GM23248 (cell line): Measurements from ENCODE around the gene ADIPOR2. TPM values are rescaled to one million over a fixed set of nuclear protein-coding genes. Genes with fewer than 3 reads are reported as not detected.
A peak's percentile ranks its signal among the peaks of the same experiment; 100 is the strongest.

Experiments used
- DNase-seq: peaks from one replicate; pipeline ENCODE4 v3.0.0-alpha.2; 2015
- H2AFZ ChIP-seq: fragments of 200-600 bp; sonication (generic); 2 replicates; pipeline ENCODE4 v1.6.1; 2016; ENCODE audit warnings: antibody characterized with exemption
- H3F3A ChIP-seq: fragments of 200-600 bp; sonication (generic); 2 replicates; pipeline ENCODE4 v1.6.1; 2016; ENCODE audit warnings: mild to moderate bottlenecking, antibody characterized with exemption, mixed run types; ENCODE audit not compliant: insufficient read depth
- H3K27ac ChIP-seq: fragments of 200-600 bp; sonication (generic); 2 replicates; pipeline ENCODE4 v1.5.1; 2016; ENCODE audit warnings: mild to moderate bottlenecking
- H3K27me3 ChIP-seq: fragments of 200-600 bp; sonication (generic); replicated peaks from 2 replicates; pipeline ENCODE4 v1.6.1; 2016; ENCODE audit warnings: mild to moderate bottlenecking; ENCODE audit not compliant: insufficient read depth
- H3K36me3 ChIP-seq: fragments of 200-600 bp; sonication (generic); 2 replicates; pipeline ENCODE4 v1.6.1; 2016; ENCODE audit warnings: low read depth, mild to moderate bottlenecking
- H3K4me1 ChIP-seq: fragments of 200-600 bp; sonication (generic); 2 replicates; pipeline ENCODE4 v1.6.1; 2016; ENCODE audit warnings: mild to moderate bottlenecking; ENCODE audit not compliant: insufficient read depth
- H3K4me2 ChIP-seq: fragments of 200-600 bp; sonication (generic); one replicate; pipeline ENCODE4 v1.6.1; 2016; ENCODE audit warnings: mild to moderate bottlenecking; ENCODE audit not compliant: unreplicated experiment
- H3K4me3 ChIP-seq: fragments of 200-600 bp; sonication (generic); 2 replicates; pipeline ENCODE4 v1.5.1; 2016; ENCODE audit warnings: mild to moderate bottlenecking
- H3K79me2 ChIP-seq: fragments of 200-600 bp; sonication (generic); 2 replicates; pipeline ENCODE4 v1.6.1; 2016; ENCODE audit warnings: mild to moderate bottlenecking; ENCODE audit not compliant: insufficient read depth
- H3K9ac ChIP-seq: fragments of 200-600 bp; sonication (generic); 2 replicates; pipeline ENCODE4 v1.6.1; 2016; ENCODE audit warnings: mild to moderate bottlenecking
- H3K9me2 ChIP-seq: fragments of 200-600 bp; sonication (generic); 2 replicates; pipeline ENCODE4 v1.6.1; 2016; ENCODE audit warnings: mixed run types, mild to moderate bottlenecking, moderate library complexity; ENCODE audit not compliant: insufficient read depth
- H3K9me3 ChIP-seq: fragments of 200-600 bp; sonication (generic); one replicate; pipeline ENCODE4 v1.6.1; 2017; ENCODE audit warnings: low read depth
- H4K20me1 ChIP-seq: fragments of 200-600 bp; sonication (generic); 2 replicates; pipeline ENCODE4 v1.6.0; 2016; ENCODE audit not compliant: insufficient read depth
- EZH2 ChIP-seq: fragments of 200-600 bp; sonication (generic); IDR thresholded peaks from 2 replicates; pipeline ENCODE4 v1.6.1; 2018; ENCODE audit warnings: antibody characterized with exemption, mild to moderate bottlenecking; ENCODE audit not compliant: insufficient read depth, poor library complexity, severe bottlenecking
- EZH2phosphoT487 ChIP-seq: fragments of 200-600 bp; sonication (generic); IDR thresholded peaks from 2 replicates; pipeline ENCODE4 v1.6.1; 2018; ENCODE audit warnings: antibody characterized with exemption, moderate library complexity, mild to moderate bottlenecking, low read depth; ENCODE audit not compliant: insufficient read depth
- WGBS, 2 experiments: methylation state at CpG; one replicate each; pipeline ENCODE4 v1.1.6; 2015 to 2017; ENCODE audit warnings: low lambda C conversion rate in 2 of 2, low coverage in 1 of 2; ENCODE audit errors: missing lambda C conversion rate in 2 of 2; 5-methylcytosine and 5-hydroxymethylcytosine counted together
- in situ Hi-C: fragments of 300-500 bp; cut with MboI; formaldehyde crosslinking; loops from 2 replicates; pipeline ENCODE4 v1.15.0; 2020
- polyA plus RNA-seq: library from polyadenylated mRNA; unstranded; fragments of >200 nt; fragmentation: Nextera tagmentation; extraction: Ambion mirVana; gene quantifications from 2 replicates; pipeline ENCODE4 v1.2.1, GENCODE V29; 2016
- total RNA-seq: library from RNA; depleted of rRNA; stranded (reverse); fragments of >200 nt; shearing (Covaris generic); gene quantifications from 2 replicates; pipeline ENCODE4 v1.2.3, GENCODE V29; 2014

ADIPOR2 gene
- total and polyA plus RNA-seq, 2 experiments from 2014 or later = 4.2 to 18.8 TPM

GRCh38 chr12:1644534-1645438 is 46.1 kb upstream of the ADIPOR2 start:
- Histone ChIP-seq H3F3A (peaks cover 50% of the 10 kb centered on the region), H3K4me1 (peaks cover 29% of the 10 kb centered on the region), H3K27me3 (no peaks in the 10 kb centered on the region), H2AFZ (no peak overlapping the region), H3K4me2 (peak overlapping the region; percentile 34), H3K4me3 (no peak overlapping the region), H4K20me1 (peaks cover 14% of the 10 kb centered on the region), H3K9me2 (no peaks in the 10 kb centered on the region), H3K9ac (peak overlapping the region; percentile 55), H3K9me3 (no peaks in the 10 kb centered on the region), H3K79me2 (peaks cover 96% of the 10 kb centered on the region), H3K27ac (peak overlapping the region; percentile 73), H3K36me3 (peaks cover 77% of the 10 kb centered on the region)
- no peak for TF ChIP-seq EZH2phosphoT487
- TF ChIP-seq EZH2 = no peak
- peak; percentile 90 for DNase-seq
- 20% methylated on average over 15 of the region's 15 CpGs for WGBS, 2 experiments
- in situ Hi-C loops = loop anchor here (5.0 kb wide), 1 partner anchor 143 kb away; no protein-coding TSS in a partner anchor

GRCh38 chr12:1645819-1646218 is 45.1 kb upstream of the ADIPOR2 start:
- peaks cover 14% of the 10 kb centered on the region for H4K20me1 ChIP-seq
- H3K4me1 ChIP-seq = peaks cover 39% of the 10 kb centered on the region
- peaks cover 54% of the 10 kb centered on the region for H3F3A ChIP-seq
- no peaks in the 10 kb centered on the region for H3K9me3 ChIP-seq
- H2AFZ ChIP-seq = no peak overlapping the region
- peaks cover 73% of the 10 kb centered on the region for H3K36me3 ChIP-seq
- TF ChIP-seq EZH2 (no peak), EZH2phosphoT487 (no peak)
- no peaks in the 10 kb centered on the region for H3K27me3 ChIP-seq
- peak overlapping the region; percentile 73; the same call in 1 of the 2 replicates for H3K27ac ChIP-seq
- in situ Hi-C loops = loop anchor here (5.0 kb wide), 1 partner anchor 141 kb away; no protein-coding TSS in a partner anchor
- no peaks in the 10 kb centered on the region for H3K9me2 ChIP-seq
- no peak overlapping the region for H3K9ac ChIP-seq
- no peak for DNase-seq
- H3K79me2 ChIP-seq = peaks cover 96% of the 10 kb centered on the region
- H3K4me2 ChIP-seq = no peak overlapping the region
- no peak overlapping the region for H3K4me3 ChIP-seq
- WGBS, 2 experiments = 97% methylated on average over 25 to 29 of the region's 29 CpGs

GRCh38 chr12:1646569-1647284 is 44.1 kb upstream of the ADIPOR2 start:
- Histone ChIP-seq H3K9me2 (no peaks in the 10 kb centered on the region), H3K4me1 (peaks cover 32% of the 10 kb centered on the region), H3K27me3 (no peaks in the 10 kb centered on the region), H3K79me2 (peaks cover 96% of the 10 kb centered on the region), H4K20me1 (peaks cover 14% of the 10 kb centered on the region), H3K9ac (no peak overlapping the region), H2AFZ (no peak overlapping the region), H3K4me3 (no peak overlapping the region), H3F3A (peaks cover 63% of the 10 kb centered on the region), H3K27ac (no peak overlapping the region), H3K4me2 (no peak overlapping the region), H3K9me3 (no peaks in the 10 kb centered on the region), H3K36me3 (peaks cover 69% of the 10 kb centered on the region)
- in situ Hi-C loops = loop anchor here (5.0 kb wide), 1 partner anchor 141 kb away; no protein-coding TSS in a partner anchor
- WGBS, 2 experiments = 93 to 94% methylated on average over 21 of the region's 21 CpGs
- DNase-seq = no peak
- TF ChIP-seq EZH2 (no peak), EZH2phosphoT487 (no peak)

- TF ChIP-seq EZH2phosphoT487 (no peak), EZH2 (no peak)
- Histone ChIP-seq H3K79me2 (peaks cover 95% of the 10 kb centered on the region), H4K20me1 (peaks cover 14% of the 10 kb centered on the region), H3K4me3 (no peak overlapping the region), H3K9me3 (no peaks in the 10 kb centered on the region), H3K4me1 (peaks cover 32% of the 10 kb centered on the region), H3K27me3 (no peaks in the 10 kb centered on the region), H3K9ac (no peak overlapping the region), H3K27ac (no peak overlapping the region), H3K9me2 (no peaks in the 10 kb centered on the region), H3F3A (peaks cover 68% of the 10 kb centered on the region), H3K4me2 (no peak overlapping the region), H2AFZ (no peak overlapping the region), H3K36me3 (peaks cover 68% of the 10 kb centered on the region)
- in situ Hi-C loops = loop anchor here (5.0 kb wide), 1 partner anchor 140 kb away; no protein-coding TSS in a partner anchor
- 95 to 98% methylated on average over 3 of the region's 3 CpGs for WGBS, 2 experiments
- no peak for DNase-seq
These were observed 43.6 kb upstream of the ADIPOR2 start for GRCh38 chr12:1647285-1647669.
